Neural cell (in vitro differentiated cells): ENCODE measurements around the gene KCTD3.

Experiments
- EP300 ChIP-seq: fragments of 450-650 bp; conservative IDR thresholded peaks from 2 replicates; pipeline ENCODE4 v1.6.1; 2014; ENCODE audit warnings: antibody characterized with exemption, mild to moderate bottlenecking, moderate library complexity; ENCODE audit not compliant: poor library complexity, severe bottlenecking
- EZH2 ChIP-seq: fragments of 200-600, 300-800 bp; shearing (Covaris generic), sonication (generic); IDR thresholded peaks from 2 replicates; pipeline ENCODE4 v1.6.1; 2014; ENCODE audit warnings: antibody characterized with exemption, low read length, borderline replicate concordance, mild to moderate bottlenecking; ENCODE audit not compliant: insufficient read depth, poor library complexity, severe bottlenecking
- MXI1 ChIP-seq: fragments of 450-650 bp; conservative IDR thresholded peaks from 2 replicates; pipeline ENCODE4 v1.6.1; 2014; ENCODE audit warnings: antibody characterized with exemption, mild to moderate bottlenecking; ENCODE audit not compliant: poor library complexity, severe bottlenecking
- POLR2AphosphoS5 ChIP-seq: IDR thresholded peaks from 2 replicates; pipeline ENCODE4 v1.6.1; 2012
- RAD21 ChIP-seq: fragments of 450-650 bp; conservative IDR thresholded peaks from 2 replicates; pipeline ENCODE4 v1.6.1; 2014; ENCODE audit warnings: antibody characterized with exemption, mild to moderate bottlenecking, moderate library complexity
- SMC3 ChIP-seq: fragments of 450-650 bp; conservative IDR thresholded peaks from 2 replicates; pipeline ENCODE4 v1.6.1; 2014; ENCODE audit warnings: antibody characterized with exemption, mild to moderate bottlenecking, moderate library complexity; ENCODE audit not compliant: poor library complexity
- TAF1 ChIP-seq: IDR thresholded peaks from 2 replicates; pipeline ENCODE4 v1.6.1; 2012; ENCODE audit warnings: low read depth
- TF ChIP-seq, protein P1 (sequence below): fragments of 450-650 bp; IDR thresholded peaks from 2 replicates; pipeline ENCODE4 v1.5.1; 2014; ENCODE audit warnings: antibody characterized with exemption, mild to moderate bottlenecking, moderate library complexity; ENCODE audit not compliant: poor library complexity, severe bottlenecking

DNA sequence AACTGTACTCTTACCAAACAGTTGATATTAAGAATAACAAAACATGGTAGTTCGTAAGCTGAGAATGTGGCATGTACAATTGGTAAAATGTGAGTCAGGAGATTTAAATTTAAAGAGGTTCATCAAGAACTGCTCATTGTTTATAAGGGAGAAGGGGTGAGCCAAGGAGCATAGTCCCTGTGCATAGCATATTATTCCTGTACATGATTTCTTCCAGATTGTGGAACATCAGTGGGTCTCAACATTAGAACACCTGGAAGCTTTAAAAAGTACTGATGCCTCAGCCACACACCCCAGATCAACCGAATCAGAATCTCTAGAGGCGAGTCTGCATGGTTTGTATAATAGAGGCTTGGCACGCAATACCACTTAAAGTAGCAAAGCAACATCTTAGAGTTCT, 56.1 kb downstream of the KCTD3 start:
- TF ChIP-seq, protein P1, sequence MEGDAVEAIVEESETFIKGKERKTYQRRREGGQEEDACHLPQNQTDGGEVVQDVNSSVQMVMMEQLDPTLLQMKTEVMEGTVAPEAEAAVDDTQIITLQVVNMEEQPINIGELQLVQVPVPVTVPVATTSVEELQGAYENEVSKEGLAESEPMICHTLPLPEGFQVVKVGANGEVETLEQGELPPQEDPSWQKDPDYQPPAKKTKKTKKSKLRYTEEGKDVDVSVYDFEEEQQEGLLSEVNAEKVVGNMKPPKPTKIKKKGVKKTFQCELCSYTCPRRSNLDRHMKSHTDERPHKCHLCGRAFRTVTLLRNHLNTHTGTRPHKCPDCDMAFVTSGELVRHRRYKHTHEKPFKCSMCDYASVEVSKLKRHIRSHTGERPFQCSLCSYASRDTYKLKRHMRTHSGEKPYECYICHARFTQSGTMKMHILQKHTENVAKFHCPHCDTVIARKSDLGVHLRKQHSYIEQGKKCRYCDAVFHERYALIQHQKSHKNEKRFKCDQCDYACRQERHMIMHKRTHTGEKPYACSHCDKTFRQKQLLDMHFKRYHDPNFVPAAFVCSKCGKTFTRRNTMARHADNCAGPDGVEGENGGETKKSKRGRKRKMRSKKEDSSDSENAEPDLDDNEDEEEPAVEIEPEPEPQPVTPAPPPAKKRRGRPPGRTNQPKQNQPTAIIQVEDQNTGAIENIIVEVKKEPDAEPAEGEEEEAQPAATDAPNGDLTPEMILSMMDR = no peak
- TF ChIP-seq EP300 (no peak), EZH2 (no peak), SMC3 (no peak), MXI1 (no peak), POLR2AphosphoS5 (no peak), TAF1 (no peak), RAD21 (no peak)
